ENCODE results near the gene SAA2.
"Not testable (repeated sequence)": the region's sequence is repeated elsewhere in the genome, so short reads cannot be mapped to it uniquely, and the experiment has no call there.

Gene SAA2

DNA sequence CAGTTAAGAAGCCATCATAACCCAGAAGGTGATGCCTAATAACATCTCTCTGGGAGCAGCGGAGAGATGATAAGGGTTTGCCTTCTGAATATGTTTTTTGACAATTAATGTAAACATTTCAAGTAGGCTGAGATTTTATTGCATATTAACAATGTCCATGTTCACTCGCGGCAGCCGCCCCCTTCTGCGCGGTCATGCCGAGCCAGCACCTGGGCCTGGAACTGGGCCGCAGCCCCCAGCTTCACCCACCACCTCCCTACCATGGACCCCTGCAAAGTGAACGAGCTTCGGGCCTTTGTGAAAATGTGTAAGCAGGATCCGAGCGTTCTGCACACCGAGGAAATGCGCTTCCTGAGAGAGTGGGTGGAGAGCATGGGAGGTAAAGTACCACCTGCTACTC, 13.3 kb upstream of the SAA2 start:
- H3K27ac ChIP-seq, result no peak overlapping the region
- no peak for TF ChIP-seq ZFX (IDR thresholded peaks at IDR 0.05)
- TF ChIP-seq, protein P1, sequence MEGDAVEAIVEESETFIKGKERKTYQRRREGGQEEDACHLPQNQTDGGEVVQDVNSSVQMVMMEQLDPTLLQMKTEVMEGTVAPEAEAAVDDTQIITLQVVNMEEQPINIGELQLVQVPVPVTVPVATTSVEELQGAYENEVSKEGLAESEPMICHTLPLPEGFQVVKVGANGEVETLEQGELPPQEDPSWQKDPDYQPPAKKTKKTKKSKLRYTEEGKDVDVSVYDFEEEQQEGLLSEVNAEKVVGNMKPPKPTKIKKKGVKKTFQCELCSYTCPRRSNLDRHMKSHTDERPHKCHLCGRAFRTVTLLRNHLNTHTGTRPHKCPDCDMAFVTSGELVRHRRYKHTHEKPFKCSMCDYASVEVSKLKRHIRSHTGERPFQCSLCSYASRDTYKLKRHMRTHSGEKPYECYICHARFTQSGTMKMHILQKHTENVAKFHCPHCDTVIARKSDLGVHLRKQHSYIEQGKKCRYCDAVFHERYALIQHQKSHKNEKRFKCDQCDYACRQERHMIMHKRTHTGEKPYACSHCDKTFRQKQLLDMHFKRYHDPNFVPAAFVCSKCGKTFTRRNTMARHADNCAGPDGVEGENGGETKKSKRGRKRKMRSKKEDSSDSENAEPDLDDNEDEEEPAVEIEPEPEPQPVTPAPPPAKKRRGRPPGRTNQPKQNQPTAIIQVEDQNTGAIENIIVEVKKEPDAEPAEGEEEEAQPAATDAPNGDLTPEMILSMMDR (conservative IDR thresholded peaks at IDR 0.05), result no peak

DNA sequence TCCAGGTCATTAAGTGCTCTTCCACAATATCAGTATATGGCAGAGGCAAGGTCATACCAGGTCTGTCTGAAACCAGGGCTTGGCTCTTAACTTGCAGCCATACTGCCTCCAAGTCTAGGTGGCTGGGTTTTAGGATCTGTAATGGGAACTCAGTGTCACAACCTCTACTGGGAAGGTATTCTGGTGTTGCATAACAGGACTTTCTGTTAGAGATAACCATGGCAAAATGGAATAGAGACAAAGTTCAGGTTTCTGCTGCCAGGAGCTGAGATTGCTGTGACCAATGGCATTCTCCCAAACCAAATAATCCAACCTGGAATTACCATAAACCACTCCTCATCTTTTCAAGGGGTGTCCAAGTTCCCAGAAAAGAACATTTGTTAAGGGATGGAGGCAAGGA, 10.8 kb upstream of the SAA2 start:
- no peak overlapping the region for H3K27ac ChIP-seq

GRCh38 chr11:18254781-18255361, 6.4 kb upstream of the SAA2 start:
- H3K27ac ChIP-seq, result no peak overlapping the region

More for the DNA sequence above, 10.8 kb upstream of the SAA2 start:
- TF ChIP-seq ZFX (IDR thresholded peaks at IDR 0.05), result no peak
- TF ChIP-seq, protein P1 (conservative IDR thresholded peaks at IDR 0.05), result no peak

DNA sequence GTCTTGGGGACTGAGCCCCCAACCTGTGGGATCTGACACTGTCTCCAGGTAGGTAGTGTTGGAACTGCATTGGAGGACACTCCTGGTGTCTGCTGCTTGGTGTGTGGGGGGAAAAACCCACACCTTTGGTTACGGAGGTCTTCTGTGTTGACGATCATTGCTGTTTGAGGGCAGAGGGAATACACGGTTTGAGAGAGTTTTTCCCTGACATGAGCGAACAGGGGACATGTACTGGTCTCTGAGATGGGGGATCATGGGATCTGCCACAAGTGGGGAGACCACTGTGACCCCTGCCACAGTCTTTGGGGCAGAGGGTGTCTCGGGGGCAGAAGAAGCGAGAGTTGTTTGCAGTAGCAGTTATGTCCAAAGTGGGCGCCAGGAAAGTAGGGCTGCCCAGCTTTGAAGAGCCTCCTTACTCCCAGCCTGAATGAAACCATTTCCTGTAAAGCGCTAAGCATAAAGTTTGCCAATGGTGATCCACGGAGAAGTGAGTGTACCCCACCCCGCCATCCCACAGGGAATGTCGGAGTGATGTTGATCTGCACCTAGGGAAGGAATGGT, 5.4 kb upstream of the SAA2 start:
- TF ChIP-seq ZFX (IDR thresholded peaks at IDR 0.05), result no peak
- TF ChIP-seq, protein P1 (conservative IDR thresholded peaks at IDR 0.05), result no peak
- no peak overlapping the region for H3K27ac ChIP-seq

More at GRCh38 chr11:18254781-18255361, 6.4 kb upstream of the SAA2 start:
- TF ChIP-seq, protein P1 (conservative IDR thresholded peaks at IDR 0.05), result no peak
- TF ChIP-seq ZFX (IDR thresholded peaks at IDR 0.05), result no peak

- no peak overlapping the region for H3K27ac ChIP-seq
- TF ChIP-seq, protein P1 (conservative IDR thresholded peaks at IDR 0.05), result no peak
- TF ChIP-seq ZFX (IDR thresholded peaks at IDR 0.05), result no peak
Measured at GRCh38 chr11:18253233-18253632, 4.8 kb upstream of the SAA2 start.

- H3K27ac ChIP-seq, result not testable (repeated sequence)
Measured at GRCh38 chr11:18247191-18247581, 1.3 kb downstream of the SAA2 start.

GRCh38 chr11:18246379-18247190, 1.9 kb downstream of the SAA2 start:
- not testable (repeated sequence) for H3K27ac ChIP-seq

DNA sequence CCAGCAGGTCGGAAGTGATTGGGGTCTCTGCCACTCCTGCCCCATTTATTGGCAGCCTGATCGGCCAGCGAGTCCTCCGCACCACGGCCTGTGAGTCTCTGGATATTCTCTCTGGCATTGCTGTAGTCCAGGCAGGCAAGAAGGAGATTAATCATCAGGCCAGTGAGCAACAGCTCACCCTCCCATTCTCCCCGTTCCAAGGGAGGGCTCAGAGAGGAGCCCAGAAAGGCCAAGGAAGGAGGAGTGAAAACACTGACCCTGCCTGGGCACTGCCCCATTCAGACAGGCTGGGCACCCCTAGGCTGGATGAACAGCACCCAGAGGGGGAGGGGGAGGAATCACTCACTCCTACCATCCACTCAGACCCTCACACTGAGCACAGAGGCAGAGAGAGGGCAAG, 3.1 kb downstream of the SAA2 start:
- TF ChIP-seq, protein P1 (conservative IDR thresholded peaks at IDR 0.05), result no peak
- no peak for TF ChIP-seq ZFX (IDR thresholded peaks at IDR 0.05)

More for the DNA sequence above, 3.1 kb downstream of the SAA2 start:
- no peak overlapping the region for H3K27ac ChIP-seq
